HG03280 (cell line): ENCODE data around the gene SEMA6A.

Experiments used
- ATAC-seq: cut with Tn5 transposase; IDR thresholded peaks from one replicate; pipeline ENCODE4 v1.9.1; 2021; ENCODE audit warnings: mild to moderate bottlenecking, moderate library complexity; ENCODE audit not compliant: unreplicated experiment

SEMA6A gene

DNA sequence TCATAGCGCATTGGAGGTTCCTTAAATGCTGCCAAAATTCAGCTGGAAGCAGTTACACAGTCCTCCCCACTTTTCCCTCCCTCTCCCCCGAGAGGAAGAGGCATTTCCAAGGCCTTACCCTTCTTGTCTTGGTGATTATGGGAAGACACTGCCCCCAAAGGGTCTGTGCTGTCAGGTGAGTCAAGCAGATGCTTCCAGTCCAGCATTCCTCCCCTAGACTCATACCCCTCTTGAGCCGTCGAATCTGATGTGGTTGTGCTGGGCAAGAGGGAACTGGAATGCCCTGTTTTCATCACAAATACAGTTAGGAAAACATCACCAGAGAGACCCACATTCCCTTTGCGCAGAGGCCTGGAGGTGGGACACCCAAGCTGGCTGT lies 107.2 kb downstream of the SEMA6A start:
- ATAC-seq: no peak

- ATAC-seq: no peak
These were observed 107.7 kb downstream of the SEMA6A start for GRCh38 chr5:116466727-116467464.

GRCh38 chr5:116465411-116465810 lies 109.2 kb downstream of the SEMA6A start:
- no peak for ATAC-seq

GRCh38 chr5:116464144-116464708 lies 110.4 kb downstream of the SEMA6A start:
- no peak for ATAC-seq

DNA sequence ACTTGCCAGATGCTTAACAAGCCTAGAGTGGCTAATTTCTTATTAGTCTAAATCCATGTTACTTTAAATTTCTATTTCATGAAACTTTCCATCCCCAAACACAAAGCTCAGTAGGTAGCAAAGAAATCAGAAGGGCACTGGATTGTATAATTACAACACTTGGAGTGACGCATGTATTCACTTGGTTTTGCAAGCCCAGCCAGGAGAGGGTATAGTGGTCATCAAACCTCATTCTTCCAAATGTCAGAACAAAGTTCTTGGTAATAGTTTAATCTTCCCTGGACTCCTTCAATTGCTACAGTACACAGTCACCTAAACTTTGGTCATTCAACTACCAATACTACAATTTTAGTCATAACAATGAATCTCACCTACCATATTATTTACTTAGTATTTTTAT lies 112.1 kb downstream of the SEMA6A start:
- ATAC-seq: no peak

DNA sequence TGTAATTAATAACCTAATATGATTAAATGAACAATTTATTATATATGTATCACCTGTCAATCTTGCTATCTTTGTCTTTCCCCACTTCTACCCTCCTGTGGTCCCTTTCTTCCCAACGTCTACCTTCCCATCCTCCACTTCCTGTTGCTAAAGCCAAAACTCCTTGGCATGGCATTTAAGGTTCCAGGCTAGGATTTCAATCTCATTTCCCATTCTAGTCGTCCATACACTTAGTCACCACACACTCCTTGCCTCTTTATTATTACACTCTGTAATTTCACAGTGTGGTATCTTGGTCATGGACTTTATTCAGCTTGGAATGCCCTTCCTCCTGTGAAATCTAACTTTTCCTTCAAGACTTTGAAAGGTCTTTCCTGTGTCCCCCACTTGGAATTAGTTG lies 115.3 kb downstream of the SEMA6A start:
- ATAC-seq: no peak

- no peak for ATAC-seq
These were observed 117.6 kb downstream of the SEMA6A start for GRCh38 chr5:116457062-116457461.

GRCh38 chr5:116456036-116456435 lies 118.6 kb downstream of the SEMA6A start:
- ATAC-seq: no peak

DNA sequence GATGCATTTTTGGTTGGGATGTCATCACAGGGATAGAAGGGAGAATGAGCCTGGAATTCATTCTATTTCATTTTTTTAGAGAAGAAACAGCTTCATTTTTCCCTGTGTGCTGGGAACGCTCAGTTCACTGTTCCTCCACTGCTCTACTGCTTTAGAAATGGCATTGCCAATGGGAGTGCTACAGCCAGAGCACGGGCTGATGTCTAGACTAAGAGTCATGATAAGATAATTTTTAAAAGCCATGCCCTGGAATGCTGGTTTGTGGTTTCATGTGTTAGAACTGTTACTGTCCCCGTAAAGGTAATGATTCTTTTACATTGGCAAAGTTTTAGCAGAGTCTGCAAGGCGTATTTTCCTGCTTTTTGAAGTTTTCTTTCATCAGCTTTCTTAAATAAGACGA lies 119.6 kb downstream of the SEMA6A start:
- ATAC-seq: no peak

DNA sequence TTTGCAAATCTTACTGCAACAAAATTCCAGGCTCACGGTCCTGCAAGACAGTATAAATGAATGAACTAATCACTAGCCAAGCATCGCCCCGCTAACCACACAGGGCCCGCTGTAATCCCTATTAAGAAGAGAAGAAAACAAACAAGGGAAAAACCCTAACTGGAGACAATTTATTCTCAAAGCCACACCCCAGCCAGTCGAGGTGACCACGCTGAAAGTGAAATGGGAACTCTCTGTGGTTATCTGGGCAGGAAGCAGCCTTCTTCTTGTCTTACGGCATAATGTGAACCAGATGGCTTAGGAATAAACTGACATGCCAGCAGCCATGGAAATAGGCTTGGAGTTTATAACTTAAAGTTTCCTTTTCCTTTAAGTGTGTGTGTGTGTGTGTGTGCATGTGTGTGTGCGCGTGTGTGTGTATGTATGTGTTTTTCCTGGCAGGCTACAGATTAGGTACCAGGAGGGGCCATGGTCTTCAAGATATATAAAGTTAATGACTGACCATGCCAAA lies 120.2 kb downstream of the SEMA6A start:
- ATAC-seq: peak; percentile 99

- no peak for ATAC-seq
These were observed 120.6 kb downstream of the SEMA6A start for GRCh38 chr5:116453988-116454411.

DNA sequence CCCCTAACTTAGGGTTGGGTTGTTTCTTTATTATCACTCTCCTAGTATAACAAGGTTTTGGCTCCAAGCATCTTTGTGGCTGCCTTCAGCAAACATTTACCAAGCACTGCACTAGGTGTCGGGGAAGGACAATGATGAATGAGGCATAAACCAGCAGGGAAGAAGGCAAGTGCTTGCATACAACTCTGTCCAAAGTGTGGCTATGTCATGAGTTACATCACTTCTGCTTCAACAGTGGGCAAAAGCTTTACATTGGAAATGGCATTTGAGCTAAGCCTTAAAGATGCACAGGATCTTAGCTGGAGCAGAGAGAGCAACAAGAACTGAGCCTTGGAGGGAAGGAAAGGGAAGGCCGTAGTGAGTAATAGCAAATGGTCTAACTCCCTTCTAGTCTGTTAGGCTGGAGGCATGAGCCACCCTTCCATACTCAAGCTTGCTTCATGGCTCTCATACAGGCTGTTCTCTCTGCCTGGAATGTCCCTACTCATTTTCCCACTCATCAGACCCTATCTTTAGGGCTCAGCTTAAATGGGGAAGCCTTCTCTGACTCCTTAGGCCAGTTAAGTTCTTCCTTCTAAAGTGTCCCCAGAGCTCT lies 121.8 kb downstream of the SEMA6A start:
- ATAC-seq: no peak

DNA sequence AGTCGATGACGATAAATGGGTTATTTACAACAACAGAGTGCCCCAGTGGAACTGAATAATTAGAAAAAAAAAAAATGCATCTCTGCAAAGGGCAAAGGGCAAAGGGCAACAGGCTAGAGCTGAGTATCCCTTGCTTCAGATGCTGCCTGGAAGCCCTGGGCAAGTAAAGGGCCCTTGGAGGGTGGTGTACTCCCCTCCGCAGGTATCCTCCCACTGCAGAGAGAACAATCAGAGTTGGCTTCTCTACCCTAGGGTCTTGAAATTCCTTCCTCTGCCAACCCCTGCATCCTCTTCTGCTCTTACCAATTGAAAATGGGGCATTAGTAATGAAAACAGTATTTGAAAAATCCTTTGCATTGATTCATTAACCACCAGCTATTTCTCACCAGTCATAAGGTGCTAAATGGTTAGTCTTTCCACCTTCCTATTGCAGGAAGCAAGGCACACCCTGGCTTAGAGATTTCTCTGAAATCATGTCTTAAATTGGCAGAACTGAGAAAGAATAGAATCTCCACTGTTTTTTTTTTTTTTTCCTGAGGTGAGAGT lies 122.6 kb downstream of the SEMA6A start:
- no peak for ATAC-seq

DNA sequence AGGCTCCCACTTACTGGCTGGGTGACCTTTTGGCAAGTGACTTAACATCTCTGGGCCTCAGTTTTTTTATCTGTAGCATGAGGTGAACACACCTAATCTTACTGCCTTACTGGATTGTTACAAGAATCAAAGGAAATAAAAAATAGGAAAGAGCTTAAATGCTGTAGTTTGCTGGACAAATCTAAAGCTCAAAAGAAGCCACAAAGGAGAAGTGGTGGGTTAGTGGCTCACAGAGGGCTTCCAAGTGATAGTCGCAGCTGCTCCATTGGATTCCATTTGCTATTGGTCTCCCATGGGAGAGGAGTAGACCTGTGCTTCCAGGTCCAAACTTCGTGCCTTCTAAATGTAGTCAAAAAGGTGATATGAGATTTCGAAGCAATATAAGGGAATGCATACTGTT lies 123.6 kb downstream of the SEMA6A start:
- ATAC-seq: no peak

GRCh38 chr5:116449458-116449857 lies 125.2 kb downstream of the SEMA6A start:
- no peak for ATAC-seq

- ATAC-seq: no peak
These were observed 125.7 kb downstream of the SEMA6A start for GRCh38 chr5:116448870-116449427.

- ATAC-seq: no peak
These were observed 126.2 kb downstream of the SEMA6A start for GRCh38 chr5:116448450-116448849.

DNA sequence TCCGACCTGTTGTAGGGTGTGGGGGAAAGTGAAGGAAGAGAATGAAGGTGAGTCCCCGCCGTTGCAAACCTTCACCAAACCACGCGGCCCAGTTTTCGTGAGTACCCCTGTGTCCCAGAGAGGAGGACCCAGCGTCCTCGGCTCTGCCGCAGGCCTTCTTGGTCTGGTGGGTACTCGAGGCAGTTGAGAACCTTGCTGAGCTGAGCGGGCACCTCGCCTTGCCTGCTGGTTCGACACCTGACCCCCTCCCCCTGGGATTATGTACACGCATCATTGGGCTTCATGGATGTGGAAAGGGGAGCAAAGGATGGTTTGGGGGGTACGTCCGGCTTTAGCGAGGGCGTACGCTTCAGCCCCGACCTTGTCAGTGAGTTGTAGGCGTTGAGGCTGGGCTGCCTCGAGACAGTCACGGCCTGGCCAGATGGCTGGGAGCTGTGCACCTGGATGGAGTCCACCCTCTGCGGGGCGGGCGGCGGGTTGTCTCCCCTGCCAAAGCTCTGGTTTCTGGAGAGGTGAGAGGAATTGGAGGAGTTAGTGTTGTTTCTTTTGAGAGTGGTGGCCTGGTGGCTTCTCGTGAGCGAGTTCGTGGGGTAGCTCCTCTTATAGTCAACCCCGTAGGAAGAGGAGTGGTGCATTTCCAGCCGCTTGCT lies 128.1 kb downstream of the SEMA6A start:
- ATAC-seq: no peak

- no peak for ATAC-seq
These were observed 129.3 kb downstream of the SEMA6A start for GRCh38 chr5:116445311-116445710.

- ATAC-seq: no peak
These were observed 130.0 kb downstream of the SEMA6A start for GRCh38 chr5:116444373-116445295.
